Prostate gland (tissue), 2 donors: ENCODE measurements around the gene RECK.

Experiments
- POLR2A ChIP-seq: fragments of 450-650 bp; IDR thresholded peaks from one replicate; pipeline ENCODE4 v1.6.1; 2016; ENCODE audit warnings: antibody characterized with exemption, mild to moderate bottlenecking
- TF ChIP-seq, protein P1 (sequence below), 4 experiments: fragments of 200-600 bp in 2 of 4; fragments of 450-650 bp in 2 of 4; sonication (generic) in 2 of 4; IDR thresholded peaks; 1 replicate in 3 of 4; 2 replicates in 1 of 4; pipeline ENCODE4 v1.5.1; 2016 to 2019; ENCODE audit warnings: antibody characterized with exemption in 4 of 4, mild to moderate bottlenecking in 2 of 4, moderate library complexity in 2 of 4

DNA sequence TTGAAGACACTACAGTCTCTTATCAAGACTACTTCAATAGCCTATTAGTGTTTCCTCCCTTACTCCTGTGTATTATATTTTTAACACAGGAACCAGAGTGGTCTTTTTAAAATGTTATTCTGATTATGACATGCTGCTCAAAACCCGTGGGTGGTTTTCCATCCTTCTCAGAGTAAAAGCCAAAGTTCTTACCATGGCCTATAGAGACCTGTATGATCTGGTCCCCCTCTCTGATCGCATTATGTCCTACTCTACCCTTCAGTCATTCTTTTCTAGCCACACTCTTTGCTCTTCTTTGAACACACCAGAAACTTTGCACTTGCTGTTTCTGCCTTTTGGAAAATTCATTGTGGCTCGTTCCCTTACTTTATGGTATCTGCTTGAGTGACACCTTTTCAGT lies 13.8 kb downstream of the RECK start:
- TF ChIP-seq, protein P1, sequence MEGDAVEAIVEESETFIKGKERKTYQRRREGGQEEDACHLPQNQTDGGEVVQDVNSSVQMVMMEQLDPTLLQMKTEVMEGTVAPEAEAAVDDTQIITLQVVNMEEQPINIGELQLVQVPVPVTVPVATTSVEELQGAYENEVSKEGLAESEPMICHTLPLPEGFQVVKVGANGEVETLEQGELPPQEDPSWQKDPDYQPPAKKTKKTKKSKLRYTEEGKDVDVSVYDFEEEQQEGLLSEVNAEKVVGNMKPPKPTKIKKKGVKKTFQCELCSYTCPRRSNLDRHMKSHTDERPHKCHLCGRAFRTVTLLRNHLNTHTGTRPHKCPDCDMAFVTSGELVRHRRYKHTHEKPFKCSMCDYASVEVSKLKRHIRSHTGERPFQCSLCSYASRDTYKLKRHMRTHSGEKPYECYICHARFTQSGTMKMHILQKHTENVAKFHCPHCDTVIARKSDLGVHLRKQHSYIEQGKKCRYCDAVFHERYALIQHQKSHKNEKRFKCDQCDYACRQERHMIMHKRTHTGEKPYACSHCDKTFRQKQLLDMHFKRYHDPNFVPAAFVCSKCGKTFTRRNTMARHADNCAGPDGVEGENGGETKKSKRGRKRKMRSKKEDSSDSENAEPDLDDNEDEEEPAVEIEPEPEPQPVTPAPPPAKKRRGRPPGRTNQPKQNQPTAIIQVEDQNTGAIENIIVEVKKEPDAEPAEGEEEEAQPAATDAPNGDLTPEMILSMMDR (IDR thresholded peaks at IDR 0.05), result no peak
- TF ChIP-seq POLR2A, result no peak
